ENCODE results near the gene NLRX1.

NLRX1 gene

DNA sequence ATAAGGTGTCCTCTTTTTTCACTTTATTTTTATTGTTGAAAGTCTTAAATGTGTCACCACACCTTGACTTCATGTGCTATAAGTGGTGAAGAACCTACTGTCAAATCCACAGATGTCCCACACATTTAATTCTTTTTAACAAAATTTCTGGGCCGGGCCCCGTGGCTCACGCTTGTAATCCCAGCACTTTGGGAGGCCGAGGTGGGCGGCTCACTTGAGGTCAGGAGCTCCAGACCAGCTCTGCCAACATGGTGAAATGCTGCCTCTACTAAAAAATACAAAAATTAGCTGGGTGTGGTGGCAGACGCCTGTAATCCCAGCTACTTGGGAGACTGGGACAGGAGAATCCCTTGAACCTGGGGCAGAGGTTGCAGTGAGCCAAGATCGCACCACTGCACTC is 40.7 kb downstream of the NLRX1 start:
- TF ChIP-seq EGR1 (IDR thresholded peaks at IDR 0.05) = no peak
- TF ChIP-seq, protein P1, sequence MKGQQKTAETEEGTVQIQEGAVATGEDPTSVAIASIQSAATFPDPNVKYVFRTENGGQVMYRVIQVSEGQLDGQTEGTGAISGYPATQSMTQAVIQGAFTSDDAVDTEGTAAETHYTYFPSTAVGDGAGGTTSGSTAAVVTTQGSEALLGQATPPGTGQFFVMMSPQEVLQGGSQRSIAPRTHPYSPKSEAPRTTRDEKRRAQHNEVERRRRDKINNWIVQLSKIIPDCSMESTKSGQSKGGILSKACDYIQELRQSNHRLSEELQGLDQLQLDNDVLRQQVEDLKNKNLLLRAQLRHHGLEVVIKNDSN (IDR thresholded peaks at IDR 0.05) = no peak
- TF ChIP-seq, protein P2, sequence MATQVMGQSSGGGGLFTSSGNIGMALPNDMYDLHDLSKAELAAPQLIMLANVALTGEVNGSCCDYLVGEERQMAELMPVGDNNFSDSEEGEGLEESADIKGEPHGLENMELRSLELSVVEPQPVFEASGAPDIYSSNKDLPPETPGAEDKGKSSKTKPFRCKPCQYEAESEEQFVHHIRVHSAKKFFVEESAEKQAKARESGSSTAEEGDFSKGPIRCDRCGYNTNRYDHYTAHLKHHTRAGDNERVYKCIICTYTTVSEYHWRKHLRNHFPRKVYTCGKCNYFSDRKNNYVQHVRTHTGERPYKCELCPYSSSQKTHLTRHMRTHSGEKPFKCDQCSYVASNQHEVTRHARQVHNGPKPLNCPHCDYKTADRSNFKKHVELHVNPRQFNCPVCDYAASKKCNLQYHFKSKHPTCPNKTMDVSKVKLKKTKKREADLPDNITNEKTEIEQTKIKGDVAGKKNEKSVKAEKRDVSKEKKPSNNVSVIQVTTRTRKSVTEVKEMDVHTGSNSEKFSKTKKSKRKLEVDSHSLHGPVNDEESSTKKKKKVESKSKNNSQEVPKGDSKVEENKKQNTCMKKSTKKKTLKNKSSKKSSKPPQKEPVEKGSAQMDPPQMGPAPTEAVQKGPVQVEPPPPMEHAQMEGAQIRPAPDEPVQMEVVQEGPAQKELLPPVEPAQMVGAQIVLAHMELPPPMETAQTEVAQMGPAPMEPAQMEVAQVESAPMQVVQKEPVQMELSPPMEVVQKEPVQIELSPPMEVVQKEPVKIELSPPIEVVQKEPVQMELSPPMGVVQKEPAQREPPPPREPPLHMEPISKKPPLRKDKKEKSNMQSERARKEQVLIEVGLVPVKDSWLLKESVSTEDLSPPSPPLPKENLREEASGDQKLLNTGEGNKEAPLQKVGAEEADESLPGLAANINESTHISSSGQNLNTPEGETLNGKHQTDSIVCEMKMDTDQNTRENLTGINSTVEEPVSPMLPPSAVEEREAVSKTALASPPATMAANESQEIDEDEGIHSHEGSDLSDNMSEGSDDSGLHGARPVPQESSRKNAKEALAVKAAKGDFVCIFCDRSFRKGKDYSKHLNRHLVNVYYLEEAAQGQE (IDR thresholded peaks at IDR 0.05; ENCODE audit: low read depth) = no peak
- no peak for TF ChIP-seq EP300 (IDR thresholded peaks at IDR 0.05; ENCODE audit: borderline replicate concordance)
- TF ChIP-seq, protein P3, sequence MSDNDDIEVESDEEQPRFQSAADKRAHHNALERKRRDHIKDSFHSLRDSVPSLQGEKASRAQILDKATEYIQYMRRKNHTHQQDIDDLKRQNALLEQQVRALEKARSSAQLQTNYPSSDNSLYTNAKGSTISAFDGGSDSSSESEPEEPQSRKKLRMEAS (IDR thresholded peaks at IDR 0.05) = no peak
- TF ChIP-seq CREB1 (IDR thresholded peaks at IDR 0.05; ENCODE audit: low read depth) = no peak
- TF ChIP-seq TCF12 (IDR thresholded peaks at IDR 0.05; ENCODE audit: low read depth) = no peak
- no peak for TF ChIP-seq TEAD4 (IDR thresholded peaks at IDR 0.05)
- no peak for TF ChIP-seq RAD21 (IDR thresholded peaks at IDR 0.05; ENCODE audit: low read depth)
- TF ChIP-seq NFIC (IDR thresholded peaks at IDR 0.05) = no peak
- no peak for TF ChIP-seq YY1 (IDR thresholded peaks at IDR 0.05; ENCODE audit: low read depth)
- no peak for TF ChIP-seq ZBTB7A (IDR thresholded peaks at IDR 0.05; ENCODE audit: low read depth)
- no peak for TF ChIP-seq TAF1 (IDR thresholded peaks at IDR 0.05; ENCODE audit: low read depth)
- no peak for TF ChIP-seq FOXM1 (IDR thresholded peaks at IDR 0.05; ENCODE audit: borderline replicate concordance, low read depth)
- TF ChIP-seq CEBPB (IDR thresholded peaks at IDR 0.05) = no peak

DNA sequence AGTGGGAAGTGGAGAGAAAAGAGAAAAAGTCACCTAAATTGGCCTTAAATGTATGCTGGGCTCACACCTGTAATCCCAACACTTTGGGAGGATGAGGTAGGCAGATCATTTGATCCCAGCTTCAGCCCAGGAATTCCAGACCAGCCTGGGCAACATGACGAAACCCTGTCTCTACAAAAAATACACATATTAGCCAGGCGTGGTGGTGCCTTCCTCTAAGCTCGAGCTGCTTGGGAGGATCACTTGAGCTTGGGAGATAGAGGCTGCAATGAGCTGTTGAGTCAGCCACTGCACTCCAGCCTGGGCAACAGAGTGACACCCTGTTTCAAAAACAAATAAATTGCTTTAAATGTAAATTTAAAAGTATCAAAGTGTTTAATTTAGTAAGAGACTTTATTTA is 41.5 kb downstream of the NLRX1 start:
- TF ChIP-seq EGR1 (IDR thresholded peaks at IDR 0.05) = no peak
- no peak for TF ChIP-seq RAD21 (IDR thresholded peaks at IDR 0.05; ENCODE audit: low read depth)
- TF ChIP-seq YY1 (IDR thresholded peaks at IDR 0.05; ENCODE audit: low read depth) = no peak
- no peak for TF ChIP-seq TAF1 (IDR thresholded peaks at IDR 0.05; ENCODE audit: low read depth)
- TF ChIP-seq, protein P1 (IDR thresholded peaks at IDR 0.05) = no peak
- no peak for TF ChIP-seq CREB1 (IDR thresholded peaks at IDR 0.05; ENCODE audit: low read depth)
- no peak for TF ChIP-seq CEBPB (IDR thresholded peaks at IDR 0.05)

DNA sequence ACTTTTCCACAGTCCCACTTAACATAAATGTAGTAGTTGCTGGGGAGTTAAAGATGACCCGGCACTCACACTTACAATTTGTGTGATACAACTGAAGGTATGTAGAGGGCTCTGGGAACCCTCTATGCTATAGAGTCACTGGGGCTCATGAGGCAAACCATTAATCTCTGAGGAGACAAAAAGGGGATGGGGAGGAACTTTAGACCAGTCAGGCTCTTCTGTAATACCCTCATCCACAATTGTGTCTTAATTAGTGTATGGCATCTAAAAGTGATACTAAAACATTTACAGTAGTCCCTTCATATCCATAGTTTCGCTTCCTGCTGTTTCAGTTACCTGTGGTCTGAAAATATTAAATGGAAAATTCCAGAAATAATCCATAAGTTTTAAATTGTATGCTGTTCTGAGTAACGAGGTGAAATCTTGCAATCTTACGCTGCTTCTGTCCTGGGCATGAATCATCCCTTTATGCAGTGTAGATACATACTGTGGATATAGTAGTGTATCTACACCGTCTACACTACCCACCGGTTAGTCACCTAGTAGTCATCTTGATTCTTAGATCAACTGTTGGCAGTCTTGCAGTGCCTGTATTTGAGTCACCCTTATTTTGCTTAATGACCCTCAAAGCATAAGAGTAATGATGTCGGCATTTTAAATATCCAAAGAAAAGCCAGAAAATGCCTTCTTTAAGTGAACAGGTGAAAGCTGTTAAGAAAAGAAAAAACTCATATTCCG is 49.8 kb downstream of the NLRX1 start:
- TF ChIP-seq FOXM1 (IDR thresholded peaks at IDR 0.05; ENCODE audit: borderline replicate concordance, low read depth) = no peak
- TF ChIP-seq ZBTB7A (IDR thresholded peaks at IDR 0.05; ENCODE audit: low read depth) = no peak
- no peak for TF ChIP-seq CREB1 (IDR thresholded peaks at IDR 0.05; ENCODE audit: low read depth)
- no peak for TF ChIP-seq TEAD4 (IDR thresholded peaks at IDR 0.05)
- no peak for TF ChIP-seq RAD21 (IDR thresholded peaks at IDR 0.05; ENCODE audit: low read depth)
- TF ChIP-seq EP300 (IDR thresholded peaks at IDR 0.05; ENCODE audit: borderline replicate concordance) = no peak
- no peak for TF ChIP-seq YY1 (IDR thresholded peaks at IDR 0.05; ENCODE audit: low read depth)
- TF ChIP-seq, protein P3 (IDR thresholded peaks at IDR 0.05) = no peak
- no peak for TF ChIP-seq EGR1 (IDR thresholded peaks at IDR 0.05)
- TF ChIP-seq NFIC (IDR thresholded peaks at IDR 0.05) = no peak
- TF ChIP-seq, protein P2 (IDR thresholded peaks at IDR 0.05; ENCODE audit: low read depth) = no peak

DNA sequence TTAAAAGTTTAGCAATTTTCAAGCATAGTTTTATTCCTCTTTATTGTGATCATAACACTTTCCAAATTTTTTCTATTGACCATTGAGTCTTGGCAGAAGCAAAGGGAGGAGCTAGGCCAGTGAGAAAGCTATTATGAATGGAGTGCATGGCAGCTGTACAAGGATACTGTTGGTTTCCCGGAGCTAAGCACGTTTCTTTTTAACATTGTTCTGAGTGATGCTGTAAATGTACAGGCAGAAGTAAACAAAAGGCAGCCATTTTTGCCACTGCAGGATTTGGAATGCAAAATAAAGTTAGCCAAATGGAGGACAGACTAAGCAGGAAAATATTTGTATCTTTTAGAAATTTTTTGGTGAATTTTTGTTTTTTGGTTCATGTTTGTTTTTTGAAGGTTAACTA is 53.8 kb downstream of the NLRX1 start:
- TF ChIP-seq TEAD4 (IDR thresholded peaks at IDR 0.05) (no peak), CREB1 (IDR thresholded peaks at IDR 0.05; ENCODE audit: low read depth) (no peak), TCF12 (IDR thresholded peaks at IDR 0.05; ENCODE audit: low read depth) (no peak), CEBPB (IDR thresholded peaks at IDR 0.05) (no peak), YY1 (IDR thresholded peaks at IDR 0.05; ENCODE audit: low read depth) (0 out of 2 replicates have a peak, but pooled peaks have one; percentile 18)

DNA sequence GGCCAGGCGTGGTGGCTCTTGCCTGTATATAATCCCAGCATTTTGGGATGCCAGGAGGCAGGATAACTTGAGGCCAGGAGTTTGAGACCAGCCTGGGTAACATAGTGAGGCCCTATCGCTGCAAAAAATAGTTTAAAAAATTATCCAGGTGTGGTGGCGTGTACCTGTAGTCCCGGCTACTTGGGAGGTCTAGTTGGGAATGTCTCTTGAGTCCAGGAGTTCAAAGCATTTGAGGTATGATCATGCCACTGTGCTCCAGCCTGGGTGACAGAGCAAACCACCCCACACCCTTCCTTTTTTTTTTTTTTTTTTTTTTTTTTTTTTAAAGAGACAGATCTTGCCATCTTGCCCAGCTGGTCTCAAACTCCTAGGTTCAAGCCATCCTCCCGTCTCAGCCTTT is 54.4 kb downstream of the NLRX1 start:
- TF ChIP-seq, protein P1 (IDR thresholded peaks at IDR 0.05) = no peak
- no peak for TF ChIP-seq TCF12 (IDR thresholded peaks at IDR 0.05; ENCODE audit: low read depth)
- no peak for TF ChIP-seq FOXM1 (IDR thresholded peaks at IDR 0.05; ENCODE audit: borderline replicate concordance, low read depth)
- TF ChIP-seq TAF1 (IDR thresholded peaks at IDR 0.05; ENCODE audit: low read depth) = no peak
- TF ChIP-seq YY1 (IDR thresholded peaks at IDR 0.05; ENCODE audit: low read depth) = no peak
- no peak for TF ChIP-seq CREB1 (IDR thresholded peaks at IDR 0.05; ENCODE audit: low read depth)
- TF ChIP-seq TEAD4 (IDR thresholded peaks at IDR 0.05) = no peak

Data from Ishikawa (cell line).